Nephron (organoid): ENCODE results near the gene CHST11.
A peak's percentile ranks its signal among the peaks of the same experiment; 100 is the strongest.

Source experiments
- H3K27ac Mint-ChIP-seq, 3 experiments: 2 replicates each; pipeline ENCODE4 v1.8.0; 2020; ENCODE audit warnings: mixed read lengths in 3 of 3, mild to moderate bottlenecking in 2 of 3, moderate library complexity in 1 of 3
- H3K27me3 Mint-ChIP-seq: 2 replicates; pipeline ENCODE4 v1.8.0; 2021; ENCODE audit warnings: low read depth, mild to moderate bottlenecking, moderate library complexity, mixed read lengths
- H3K36me3 Mint-ChIP-seq: 2 replicates; pipeline ENCODE4 v1.8.0; 2020; ENCODE audit warnings: low read depth, mixed read lengths
- H3K4me1 Mint-ChIP-seq: 2 replicates; pipeline ENCODE4 v1.8.0; 2020; ENCODE audit warnings: mixed read lengths
- H3K4me3 Mint-ChIP-seq, 3 experiments: 2 replicates each; pipeline ENCODE4 v1.8.0; 2020; ENCODE audit warnings: mild to moderate bottlenecking in 3 of 3, mixed read lengths in 3 of 3, moderate library complexity in 2 of 3
- H3K9me3 Mint-ChIP-seq: 2 replicates; pipeline ENCODE4 v1.8.0; 2020; ENCODE audit warnings: mixed read lengths
- CTCF ChIP-seq, 3 experiments: fragments of 200-600 bp; sonication (generic); IDR thresholded peaks; one replicate each; pipeline ENCODE4 v1.5.0; 2021; ENCODE audit warnings: antibody characterized with exemption in 3 of 3; ENCODE audit not compliant: unreplicated experiment in 3 of 3

CHST11 gene

GRCh38 chr12:104457746-104458693 lies 1.3 kb downstream of the CHST11 start:
- peaks cover 25% of the 10 kb centered on the region for H3K4me1 Mint-ChIP-seq
- H3K27me3 Mint-ChIP-seq, result peaks cover 16% of the 10 kb centered on the region
- H3K36me3 Mint-ChIP-seq, result no peaks in the 10 kb centered on the region
- peak overlapping the region; percentile 77 to 84 (median 80) for H3K27ac Mint-ChIP-seq
- no peak for TF ChIP-seq CTCF (IDR thresholded peaks at IDR 0.05; ENCODE audit: unreplicated experiment in 3 of 3)
- peak overlapping the region; percentile 97 to 99 (median 98) for H3K4me3 Mint-ChIP-seq
- no peaks in the 10 kb centered on the region for H3K9me3 Mint-ChIP-seq

- Mint-ChIP-seq H3K4me3 (peak overlapping the region; percentile 93 to 99 (median 97)), H3K27me3 (peaks cover 21% of the 10 kb centered on the region), H3K4me1 (peaks cover 31% of the 10 kb centered on the region), H3K9me3 (no peaks in the 10 kb centered on the region), H3K36me3 (no peaks in the 10 kb centered on the region), H3K27ac (peak overlapping the region; percentile 18 to 80 (median 59))
- no peak for TF ChIP-seq CTCF (IDR thresholded peaks at IDR 0.05; ENCODE audit: unreplicated experiment in 3 of 3)
Observed at GRCh38 chr12:104458694-104459367, 2.1 kb downstream of the CHST11 start.

- Mint-ChIP-seq H3K36me3 (no peaks in the 10 kb centered on the region), H3K27ac (peak overlapping the region in 2 of 3 experiments; percentile 18 to 80), H3K9me3 (no peaks in the 10 kb centered on the region), H3K27me3 (peaks cover 21% of the 10 kb centered on the region), H3K4me1 (peaks cover 31% of the 10 kb centered on the region), H3K4me3 (peak overlapping the region; percentile 93 to 99 (median 97))
- no peak for TF ChIP-seq CTCF (IDR thresholded peaks at IDR 0.05; ENCODE audit: unreplicated experiment in 3 of 3)
Observed at GRCh38 chr12:104459368-104459909, 2.7 kb downstream of the CHST11 start.

- Mint-ChIP-seq H3K27ac (peak overlapping the region in 1 of 3 experiments; percentile 18), H3K9me3 (no peaks in the 10 kb centered on the region), H3K4me3 (peak overlapping the region; percentile 93 to 99 (median 97)), H3K36me3 (no peaks in the 10 kb centered on the region), H3K27me3 (peaks cover 15% of the 10 kb centered on the region), H3K4me1 (peaks cover 31% of the 10 kb centered on the region)
- no peak for TF ChIP-seq CTCF (IDR thresholded peaks at IDR 0.05; ENCODE audit: unreplicated experiment in 3 of 3)
Observed at GRCh38 chr12:104460041-104460719, 3.4 kb downstream of the CHST11 start.

- H3K4me1 Mint-ChIP-seq, result peaks cover 31% of the 10 kb centered on the region
- no peaks in the 10 kb centered on the region for H3K9me3 Mint-ChIP-seq
- no peaks in the 10 kb centered on the region for H3K36me3 Mint-ChIP-seq
- peak overlapping the region in 2 of 3 experiments; percentile 34 to 53 for H3K4me3 Mint-ChIP-seq
- TF ChIP-seq CTCF (IDR thresholded peaks at IDR 0.05; ENCODE audit: unreplicated experiment in 3 of 3), result no peak
- H3K27ac Mint-ChIP-seq, result no peak overlapping the region
- peaks cover 9% of the 10 kb centered on the region for H3K27me3 Mint-ChIP-seq
Observed at GRCh38 chr12:104460973-104461698, 4.4 kb downstream of the CHST11 start.
